ENCODE measurements around the gene CEP20.

Gene CEP20

DNA sequence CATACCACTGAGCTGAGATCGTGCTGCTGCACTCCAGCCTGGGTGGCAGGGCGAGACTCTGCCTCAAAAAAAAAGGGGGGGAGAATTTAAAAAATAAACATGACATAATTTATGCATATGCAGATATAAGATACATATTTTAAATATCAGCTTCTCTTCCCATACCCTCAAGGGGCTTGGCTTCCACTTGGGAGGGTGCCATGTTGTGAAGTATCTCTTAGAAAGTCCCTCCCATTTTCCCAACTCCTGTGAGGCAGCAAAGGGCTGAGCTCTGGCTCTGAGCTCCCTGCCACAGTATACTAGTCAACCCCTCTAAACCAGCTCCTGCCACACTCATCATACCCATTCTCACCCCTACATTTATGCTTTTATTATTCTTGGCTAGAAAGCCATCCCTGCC lies 71.0 kb downstream of the CEP20 start:
- no CpG with 5 or more reads among the region's 2 CpGs for WGBS (ENCODE audit: insufficient coverage, insufficient read length)
- Histone ChIP-seq H3K27me3 (ENCODE audit: control insufficient read depth, insufficient read depth, low read length) (no peaks in the 10 kb centered on the region), H3K9me3 (ENCODE audit: control insufficient read depth, insufficient read depth, low read length) (no peaks in the 10 kb centered on the region), H3K4me1 (ENCODE audit: control insufficient read depth, insufficient read depth, low read length) (no peaks in the 10 kb centered on the region), H3K36me3 (ENCODE audit: control insufficient read depth, insufficient read depth, low read length) (no peaks in the 10 kb centered on the region), H3K27ac (ENCODE audit: low read length) (no peak overlapping the region), H3K4me3 (ENCODE audit: low read length) (no peak overlapping the region)
- DNase-seq (ENCODE audit: low read depth, low spot score), result no peak

GRCh38 chr16:15816228-15816627 lies 72.2 kb downstream of the CEP20 start:
- Histone ChIP-seq H3K36me3 (ENCODE audit: control insufficient read depth, insufficient read depth, low read length) (no peaks in the 10 kb centered on the region), H3K27ac (ENCODE audit: low read length) (no peak overlapping the region), H3K9me3 (ENCODE audit: control insufficient read depth, insufficient read depth, low read length) (no peaks in the 10 kb centered on the region), H3K4me1 (ENCODE audit: control insufficient read depth, insufficient read depth, low read length) (no peaks in the 10 kb centered on the region), H3K27me3 (ENCODE audit: control insufficient read depth, insufficient read depth, low read length) (no peaks in the 10 kb centered on the region), H3K4me3 (ENCODE audit: low read length) (no peak overlapping the region)
- no peak for DNase-seq (ENCODE audit: low read depth, low spot score)
